ENCODE results near the gene KRT16.
A peak's percentile ranks its signal among the peaks of the same experiment; 100 is the strongest.

KRT16 gene

DNA sequence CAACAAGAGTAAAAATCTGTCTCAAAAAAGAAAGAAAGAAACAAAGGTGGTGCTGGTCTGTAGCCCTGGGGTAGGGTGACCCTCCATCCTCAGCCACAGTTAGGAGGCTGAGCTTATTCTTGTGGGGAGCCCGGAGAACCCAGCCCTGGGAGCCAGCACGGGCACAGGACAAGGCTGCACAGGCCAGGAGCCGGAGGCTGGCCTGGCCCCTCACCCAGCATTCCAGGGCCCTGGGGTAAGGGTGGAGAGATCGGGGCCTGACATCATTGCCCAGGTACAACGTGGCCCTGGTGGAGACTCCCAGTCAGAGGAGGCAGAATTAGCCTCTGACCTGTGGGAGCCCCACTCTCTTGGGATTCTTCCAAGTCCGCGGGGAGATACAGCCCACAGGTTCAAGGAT, 22.1 kb upstream of the KRT16 start:
- no CpG with 5 or more reads among the region's 7 CpGs for WGBS (ENCODE audit: extremely low coverage, insufficient coverage, low lambda C conversion rate)
- no peak overlapping the region for H2BK15ac ChIP-seq (replicated peaks; ENCODE audit: low read depth)
- no peaks in the 10 kb centered on the region for H3K27me3 ChIP-seq (ENCODE audit: insufficient read depth, low read length, poor library complexity)
- no peak overlapping the region for H2BK5ac ChIP-seq (ENCODE audit: low read length)
- H2BK120ac ChIP-seq (ENCODE audit: low read depth, low read length) = no peak overlapping the region
- H2AK5ac ChIP-seq (ENCODE audit: low read length) = no peak overlapping the region
- H3K18ac ChIP-seq (ENCODE audit: low read length) = no peak overlapping the region
- no peak overlapping the region for H3K4ac ChIP-seq (ENCODE audit: low read depth, low read length)
- H3K23ac ChIP-seq (ENCODE audit: low read length) = no peak overlapping the region
- no peak overlapping the region for H4K5ac ChIP-seq (ENCODE audit: low read length)
- no peaks in the 10 kb centered on the region for H3K79me2 ChIP-seq (ENCODE audit: control insufficient read depth, insufficient read depth, low read length)
- peaks cover 2% of the 10 kb centered on the region for H3K4me1 ChIP-seq (ENCODE audit: control insufficient read depth, low read depth, low read length)
- no peak overlapping the region for H3K4me3 ChIP-seq (ENCODE audit: low read length)
- no peak overlapping the region for H3K4me2 ChIP-seq (ENCODE audit: low read length)
- no peaks in the 10 kb centered on the region for H3K79me1 ChIP-seq (ENCODE audit: low read length)
- H4K8ac ChIP-seq (ENCODE audit: low read depth, low read length) = no peak overlapping the region
- H3K56ac ChIP-seq (ENCODE audit: low read length) = peak overlapping the region; percentile 28
- H3K27ac ChIP-seq (ENCODE audit: low read depth, low read length) = no peak overlapping the region
- H3K36me3 ChIP-seq (ENCODE audit: control insufficient read depth, insufficient read depth, low read length) = no peaks in the 10 kb centered on the region
- DNase-seq = no peak
- H3K9ac ChIP-seq (ENCODE audit: low read length) = no peak overlapping the region

- Histone ChIP-seq H2BK120ac (ENCODE audit: low read depth, low read length) (no peak overlapping the region), H3K27me3 (ENCODE audit: insufficient read depth, low read length, poor library complexity) (no peaks in the 10 kb centered on the region), H3K79me1 (ENCODE audit: low read length) (no peaks in the 10 kb centered on the region), H3K27ac (ENCODE audit: low read depth, low read length) (no peak overlapping the region), H3K9ac (ENCODE audit: low read length) (no peak overlapping the region), H3K4me1 (ENCODE audit: control insufficient read depth, low read depth, low read length) (peaks cover 2% of the 10 kb centered on the region), H3K18ac (ENCODE audit: low read length) (no peak overlapping the region), H3K56ac (ENCODE audit: low read length) (no peak overlapping the region), H3K79me2 (ENCODE audit: control insufficient read depth, insufficient read depth, low read length) (no peaks in the 10 kb centered on the region), H3K36me3 (ENCODE audit: control insufficient read depth, insufficient read depth, low read length) (no peaks in the 10 kb centered on the region), H3K4me2 (ENCODE audit: low read length) (no peak overlapping the region), H4K8ac (ENCODE audit: low read depth, low read length) (no peak overlapping the region), H3K23ac (ENCODE audit: low read length) (no peak overlapping the region), H2AK5ac (ENCODE audit: low read length) (no peak overlapping the region), H4K5ac (ENCODE audit: low read length) (no peak overlapping the region), H3K4ac (ENCODE audit: low read depth, low read length) (no peak overlapping the region), H2BK5ac (ENCODE audit: low read length) (no peak overlapping the region), H2BK15ac (replicated peaks; ENCODE audit: low read depth) (no peak overlapping the region), H3K4me3 (ENCODE audit: low read length) (no peak overlapping the region)
- peak; percentile 47 for DNase-seq
- WGBS (ENCODE audit: extremely low coverage, insufficient coverage, low lambda C conversion rate) = 100% methylated on average over 1 of the region's 14 CpGs
These were observed 21.1 kb upstream of the KRT16 start for GRCh38 chr17:41633556-41634199.

GRCh38 chr17:41632482-41633105, 20.0 kb upstream of the KRT16 start:
- Histone ChIP-seq H3K79me1 (ENCODE audit: low read length) (no peaks in the 10 kb centered on the region), H2BK120ac (ENCODE audit: low read depth, low read length) (no peak overlapping the region), H3K4me3 (ENCODE audit: low read length) (no peak overlapping the region), H3K27ac (ENCODE audit: low read depth, low read length) (no peak overlapping the region), H3K4me1 (ENCODE audit: control insufficient read depth, low read depth, low read length) (peaks cover 2% of the 10 kb centered on the region), H4K5ac (ENCODE audit: low read length) (no peak overlapping the region), H3K79me2 (ENCODE audit: control insufficient read depth, insufficient read depth, low read length) (no peaks in the 10 kb centered on the region), H4K8ac (ENCODE audit: low read depth, low read length) (no peak overlapping the region), H3K36me3 (ENCODE audit: control insufficient read depth, insufficient read depth, low read length) (no peaks in the 10 kb centered on the region), H3K4me2 (ENCODE audit: low read length) (no peak overlapping the region), H3K4ac (ENCODE audit: low read depth, low read length) (no peak overlapping the region), H2BK15ac (replicated peaks; ENCODE audit: low read depth) (no peak overlapping the region), H2AK5ac (ENCODE audit: low read length) (no peak overlapping the region), H2BK5ac (ENCODE audit: low read length) (no peak overlapping the region), H3K27me3 (ENCODE audit: insufficient read depth, low read length, poor library complexity) (no peaks in the 10 kb centered on the region), H3K56ac (ENCODE audit: low read length) (no peak overlapping the region), H3K23ac (ENCODE audit: low read length) (no peak overlapping the region), H3K18ac (ENCODE audit: low read length) (no peak overlapping the region), H3K9ac (ENCODE audit: low read length) (no peak overlapping the region)
- WGBS (ENCODE audit: extremely low coverage, insufficient coverage, low lambda C conversion rate) = 100% methylated on average over 4 of the region's 5 CpGs
- DNase-seq = no peak

GRCh38 chr17:41631898-41632285, 19.3 kb upstream of the KRT16 start:
- Histone ChIP-seq H3K79me2 (ENCODE audit: control insufficient read depth, insufficient read depth, low read length) (no peaks in the 10 kb centered on the region), H4K5ac (ENCODE audit: low read length) (no peak overlapping the region), H4K8ac (ENCODE audit: low read depth, low read length) (no peak overlapping the region)

GRCh38 chr17:41631025-41631897, 18.7 kb upstream of the KRT16 start:
- H3K4me1 ChIP-seq (ENCODE audit: control insufficient read depth, low read depth, low read length) = peaks cover 2% of the 10 kb centered on the region
- no peak overlapping the region for H2AK5ac ChIP-seq (ENCODE audit: low read length)
- no peaks in the 10 kb centered on the region for H3K79me1 ChIP-seq (ENCODE audit: low read length)
- no peak overlapping the region for H4K5ac ChIP-seq (ENCODE audit: low read length)
- WGBS (ENCODE audit: extremely low coverage, insufficient coverage, low lambda C conversion rate) = no CpG with 5 or more reads among the region's 8 CpGs
- no peak overlapping the region for H2BK15ac ChIP-seq (replicated peaks; ENCODE audit: low read depth)
- H3K56ac ChIP-seq (ENCODE audit: low read length) = no peak overlapping the region
- no peaks in the 10 kb centered on the region for H3K27me3 ChIP-seq (ENCODE audit: insufficient read depth, low read length, poor library complexity)
- no peak overlapping the region for H3K27ac ChIP-seq (ENCODE audit: low read depth, low read length)
- no peak for DNase-seq
- no peaks in the 10 kb centered on the region for H3K79me2 ChIP-seq (ENCODE audit: control insufficient read depth, insufficient read depth, low read length)
- no peak overlapping the region for H3K4ac ChIP-seq (ENCODE audit: low read depth, low read length)
- H3K18ac ChIP-seq (ENCODE audit: low read length) = no peak overlapping the region
- no peak overlapping the region for H3K4me2 ChIP-seq (ENCODE audit: low read length)
- no peak overlapping the region for H2BK5ac ChIP-seq (ENCODE audit: low read length)
- H3K4me3 ChIP-seq (ENCODE audit: low read length) = no peak overlapping the region
- H4K8ac ChIP-seq (ENCODE audit: low read depth, low read length) = no peak overlapping the region
- no peak overlapping the region for H3K23ac ChIP-seq (ENCODE audit: low read length)
- no peaks in the 10 kb centered on the region for H3K36me3 ChIP-seq (ENCODE audit: control insufficient read depth, insufficient read depth, low read length)
- no peak overlapping the region for H3K9ac ChIP-seq (ENCODE audit: low read length)
- no peak overlapping the region for H2BK120ac ChIP-seq (ENCODE audit: low read depth, low read length)

More at GRCh38 chr17:41631898-41632285, 19.3 kb upstream of the KRT16 start:
- DNase-seq = no peak
- H3K79me1 ChIP-seq (ENCODE audit: low read length) = no peaks in the 10 kb centered on the region
- no peak overlapping the region for H3K4ac ChIP-seq (ENCODE audit: low read depth, low read length)
- no peak overlapping the region for H2BK5ac ChIP-seq (ENCODE audit: low read length)
- no peak overlapping the region for H3K23ac ChIP-seq (ENCODE audit: low read length)
- no peak overlapping the region for H3K4me3 ChIP-seq (ENCODE audit: low read length)
- H3K4me2 ChIP-seq (ENCODE audit: low read length) = no peak overlapping the region
- H3K27me3 ChIP-seq (ENCODE audit: insufficient read depth, low read length, poor library complexity) = no peaks in the 10 kb centered on the region
- H3K56ac ChIP-seq (ENCODE audit: low read length) = no peak overlapping the region
- H2AK5ac ChIP-seq (ENCODE audit: low read length) = no peak overlapping the region
- no CpG with 5 or more reads among the region's 15 CpGs for WGBS (ENCODE audit: extremely low coverage, insufficient coverage, low lambda C conversion rate)
- no peak overlapping the region for H2BK120ac ChIP-seq (ENCODE audit: low read depth, low read length)
- H3K9ac ChIP-seq (ENCODE audit: low read length) = no peak overlapping the region
- H3K36me3 ChIP-seq (ENCODE audit: control insufficient read depth, insufficient read depth, low read length) = no peaks in the 10 kb centered on the region
- no peak overlapping the region for H3K18ac ChIP-seq (ENCODE audit: low read length)
- H3K27ac ChIP-seq (ENCODE audit: low read depth, low read length) = no peak overlapping the region
- H3K4me1 ChIP-seq (ENCODE audit: control insufficient read depth, low read depth, low read length) = peaks cover 2% of the 10 kb centered on the region
- no peak overlapping the region for H2BK15ac ChIP-seq (replicated peaks; ENCODE audit: low read depth)
